ENCODE data around the gene ERP27.

Gene ERP27

DNA sequence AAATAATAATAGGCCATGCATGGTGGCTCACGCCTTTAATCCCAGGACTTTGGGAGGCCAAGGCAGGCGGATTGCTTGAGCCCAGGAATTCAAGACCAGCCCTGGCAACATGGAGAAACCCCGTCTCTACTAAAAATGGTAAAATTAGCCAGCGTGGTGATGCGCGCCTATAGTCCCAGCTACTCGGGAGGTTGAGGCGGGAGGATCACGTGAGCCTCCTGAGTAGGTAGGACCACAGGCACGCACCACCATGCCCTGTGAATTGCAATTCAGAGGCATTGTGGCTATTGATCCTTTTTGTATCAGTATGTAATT lies 20.7 kb upstream of the ERP27 start:
- no peak for DNase-seq

DNA sequence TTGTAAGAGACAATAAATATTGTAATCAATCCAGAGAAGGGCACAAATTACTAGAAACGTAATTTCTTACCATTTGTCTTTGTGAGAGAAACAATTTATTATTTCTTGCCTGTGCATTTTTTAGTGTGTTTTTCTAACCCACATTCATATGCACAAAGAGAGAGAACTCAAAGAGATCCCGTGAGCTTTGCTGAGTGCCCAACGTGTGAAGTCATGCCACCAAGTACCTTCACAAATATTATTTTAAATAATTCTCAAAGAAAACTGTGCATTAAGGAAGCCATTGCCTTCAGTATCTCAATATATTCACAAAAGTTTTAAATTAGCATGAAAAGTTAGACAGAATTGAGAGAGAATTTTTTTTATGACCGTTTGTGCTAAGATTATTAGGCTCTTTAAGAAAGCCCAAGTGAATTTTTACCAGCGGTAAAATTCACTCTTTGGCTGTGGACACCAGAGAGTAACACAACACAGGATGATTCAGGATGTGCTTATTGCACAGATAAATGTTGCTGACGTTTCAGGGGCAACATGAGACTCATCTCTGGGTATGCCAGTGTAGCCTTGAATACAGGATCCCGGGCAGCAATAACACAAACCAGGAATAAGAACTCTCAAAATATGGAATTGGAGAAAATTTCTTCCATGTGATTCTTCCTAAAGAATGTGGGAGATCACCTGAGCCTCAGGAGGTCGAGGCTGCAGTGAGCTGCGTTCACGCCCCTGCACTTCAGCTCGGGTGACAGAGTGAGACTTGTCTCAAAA lies 20.2 kb upstream of the ERP27 start:
- DNase-seq = no peak

DNA sequence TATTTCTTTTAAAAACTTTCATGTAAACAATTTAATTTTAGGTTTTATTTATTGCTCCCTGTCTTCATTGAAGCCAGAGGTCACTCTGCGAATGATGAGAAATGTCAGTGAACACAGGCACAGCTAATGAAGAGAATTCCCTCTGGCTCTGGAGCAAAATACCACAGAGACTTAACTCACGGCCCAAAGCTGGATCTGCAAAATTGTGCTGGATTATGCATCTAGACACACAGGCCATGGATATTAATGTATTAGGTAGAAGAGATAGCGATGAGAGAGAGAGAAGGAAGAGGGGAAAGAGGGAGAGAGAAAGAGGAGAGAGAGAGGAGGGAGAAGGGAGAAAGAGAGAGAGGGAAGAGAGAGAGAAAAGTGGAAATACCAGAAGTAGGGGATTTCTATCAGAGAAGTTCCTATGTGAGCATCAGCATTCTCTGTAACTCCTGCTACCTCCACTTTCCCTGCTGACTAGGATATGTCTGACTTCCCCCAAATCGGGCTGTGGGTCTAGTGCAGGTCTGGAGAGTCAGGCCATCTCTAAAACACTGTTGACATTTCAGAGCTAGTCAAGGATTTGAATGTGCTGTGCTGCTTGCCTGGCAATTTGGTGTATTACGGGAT lies 19.3 kb upstream of the ERP27 start:
- DNase-seq = no peak

DNA sequence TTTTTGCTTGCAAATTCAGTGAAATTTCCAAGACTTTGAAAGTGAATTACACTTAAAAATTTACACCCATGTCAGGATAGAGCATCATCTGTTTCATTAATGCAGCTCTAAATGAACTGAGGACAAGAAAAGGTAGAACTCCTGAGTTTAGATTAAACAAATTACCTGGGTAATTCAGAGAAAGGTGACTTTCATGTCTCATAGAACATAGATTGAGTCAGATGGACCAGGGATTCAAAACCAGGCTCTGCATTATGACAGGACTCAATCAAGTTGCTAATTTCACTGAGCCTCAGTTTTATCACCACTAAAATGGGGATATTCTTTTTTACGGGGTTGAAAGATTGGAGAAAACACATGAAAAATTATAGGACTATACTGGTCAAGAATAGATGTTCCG lies 18.6 kb upstream of the ERP27 start:
- no peak for DNase-seq

DNA sequence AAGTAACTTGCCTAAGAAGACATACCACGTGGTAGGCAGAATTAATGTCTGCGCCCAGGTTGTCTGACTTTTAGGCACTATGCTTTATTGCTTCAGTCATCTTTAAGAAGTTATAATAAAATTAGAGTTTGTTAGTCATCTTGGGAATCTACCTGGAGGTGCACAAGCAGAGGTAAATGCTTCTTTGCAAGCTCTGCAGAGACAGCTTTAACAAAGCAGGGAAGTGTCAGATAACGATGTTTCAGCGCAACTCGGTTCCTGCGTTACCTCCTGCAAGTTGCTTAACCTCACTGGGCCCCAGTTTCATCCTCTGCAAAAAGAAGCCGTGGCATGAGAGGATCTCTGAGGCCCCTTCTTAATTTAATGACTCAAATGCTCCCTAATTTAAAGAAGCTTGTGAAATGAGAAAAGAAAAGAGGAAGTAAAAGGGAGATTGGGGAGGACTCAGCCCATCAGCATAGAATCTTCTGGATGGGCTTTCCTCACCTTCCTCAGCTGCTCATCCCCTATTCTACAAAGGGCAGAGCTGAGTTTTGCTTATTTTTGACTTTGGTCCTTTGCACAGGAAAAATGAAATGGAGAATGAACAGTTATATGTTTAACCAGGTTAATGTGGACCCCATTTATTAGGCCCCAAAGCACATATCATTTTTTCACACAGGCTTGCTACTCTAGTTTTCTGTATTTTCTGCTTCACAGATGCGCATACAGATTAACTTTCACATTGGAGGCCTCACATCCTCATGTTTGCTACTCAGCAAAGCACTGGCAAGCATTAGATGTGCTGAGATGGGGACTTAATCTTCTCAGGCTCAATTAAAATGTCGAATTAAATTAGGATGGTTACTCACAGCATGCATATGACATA lies 17.9 kb upstream of the ERP27 start:
- DNase-seq = no peak

DNA sequence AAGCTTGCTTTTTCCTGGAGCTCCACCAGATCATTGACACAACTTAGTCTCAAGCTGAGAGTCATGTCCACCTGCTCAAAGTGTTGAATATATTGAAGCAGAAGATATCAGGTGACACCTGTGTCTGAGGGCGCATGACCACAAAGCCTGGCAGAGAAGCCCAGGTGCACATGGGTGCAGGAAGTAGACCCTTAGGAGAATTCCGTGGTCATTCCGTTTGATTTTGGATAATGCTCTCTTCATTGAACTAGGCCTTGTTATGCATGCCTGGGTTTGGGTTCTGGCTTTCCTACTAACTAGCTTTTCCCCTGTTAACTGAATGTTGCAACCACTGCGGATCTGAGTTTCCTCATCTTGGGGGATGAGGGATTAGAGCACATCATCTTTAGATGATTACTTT lies 15.9 kb upstream of the ERP27 start:
- DNase-seq = no peak

DNA sequence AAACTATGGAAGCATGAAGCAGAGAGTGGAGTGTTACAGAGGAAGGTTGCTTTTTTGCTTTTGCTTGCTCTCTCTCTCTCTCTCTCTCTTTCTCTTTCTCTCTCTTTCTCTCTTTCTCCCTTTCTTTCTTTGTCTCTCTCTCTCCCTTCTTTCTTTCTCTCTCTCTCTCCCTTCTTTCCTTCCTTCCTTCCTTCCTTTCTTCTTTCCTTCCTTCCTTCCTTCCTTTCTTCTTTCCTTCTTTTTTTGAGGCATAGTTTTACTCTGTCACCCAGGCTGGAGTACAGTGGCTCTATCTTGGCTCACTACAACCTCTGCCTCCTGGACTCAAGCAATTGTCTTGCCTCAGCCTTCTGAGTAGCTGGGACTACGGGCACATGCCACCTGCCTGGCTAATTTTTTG lies 15.4 kb upstream of the ERP27 start:
- no peak for DNase-seq

DNA sequence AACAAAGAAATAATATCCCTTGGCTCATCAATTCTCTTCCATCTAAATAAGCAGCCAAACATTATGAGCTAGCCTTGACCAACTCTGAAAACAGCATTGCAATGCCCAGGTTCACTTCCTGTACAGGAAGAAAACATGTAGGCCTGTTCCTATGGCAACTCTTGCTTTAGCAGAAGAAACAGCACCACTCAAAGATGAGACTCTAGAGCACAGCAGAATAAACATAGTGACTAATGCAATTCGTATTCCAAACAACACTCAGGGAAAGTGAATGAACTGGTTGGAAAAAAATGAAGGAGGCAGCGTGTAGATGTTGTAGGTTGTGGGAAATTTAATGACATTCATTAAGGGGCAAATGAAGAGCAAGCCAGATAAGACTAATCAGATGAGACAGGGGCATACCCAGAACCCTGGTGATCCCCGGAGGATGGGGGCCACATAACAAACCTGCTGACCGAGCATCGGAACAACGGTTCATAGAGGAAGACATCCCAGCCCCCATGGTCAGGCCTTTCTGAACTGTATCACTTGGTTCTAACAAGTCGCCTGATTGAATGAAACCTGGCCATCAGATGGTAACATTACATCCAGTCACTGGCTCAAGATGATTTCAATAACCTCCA lies 14.1 kb upstream of the ERP27 start:
- DNase-seq = no peak

DNA sequence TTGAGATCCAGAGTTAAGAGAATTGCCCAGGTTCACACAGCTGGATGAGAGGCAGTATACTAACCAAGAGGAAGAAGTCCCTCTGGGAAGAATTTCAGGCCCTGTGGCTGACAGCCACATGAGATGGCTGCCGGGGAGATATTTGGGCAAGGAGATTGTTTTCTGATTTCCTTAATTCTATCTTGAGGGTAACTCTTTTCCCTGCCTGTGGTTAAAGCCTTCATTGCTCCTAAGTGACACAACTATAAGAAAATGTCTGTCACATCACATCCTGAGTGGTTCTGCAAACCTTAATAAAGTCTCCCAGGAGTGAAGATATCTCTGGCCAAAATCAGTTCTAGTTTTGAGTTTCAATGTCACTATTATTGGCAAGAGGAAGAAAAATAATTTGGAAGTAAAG lies 13.5 kb upstream of the ERP27 start:
- DNase-seq = no peak

DNA sequence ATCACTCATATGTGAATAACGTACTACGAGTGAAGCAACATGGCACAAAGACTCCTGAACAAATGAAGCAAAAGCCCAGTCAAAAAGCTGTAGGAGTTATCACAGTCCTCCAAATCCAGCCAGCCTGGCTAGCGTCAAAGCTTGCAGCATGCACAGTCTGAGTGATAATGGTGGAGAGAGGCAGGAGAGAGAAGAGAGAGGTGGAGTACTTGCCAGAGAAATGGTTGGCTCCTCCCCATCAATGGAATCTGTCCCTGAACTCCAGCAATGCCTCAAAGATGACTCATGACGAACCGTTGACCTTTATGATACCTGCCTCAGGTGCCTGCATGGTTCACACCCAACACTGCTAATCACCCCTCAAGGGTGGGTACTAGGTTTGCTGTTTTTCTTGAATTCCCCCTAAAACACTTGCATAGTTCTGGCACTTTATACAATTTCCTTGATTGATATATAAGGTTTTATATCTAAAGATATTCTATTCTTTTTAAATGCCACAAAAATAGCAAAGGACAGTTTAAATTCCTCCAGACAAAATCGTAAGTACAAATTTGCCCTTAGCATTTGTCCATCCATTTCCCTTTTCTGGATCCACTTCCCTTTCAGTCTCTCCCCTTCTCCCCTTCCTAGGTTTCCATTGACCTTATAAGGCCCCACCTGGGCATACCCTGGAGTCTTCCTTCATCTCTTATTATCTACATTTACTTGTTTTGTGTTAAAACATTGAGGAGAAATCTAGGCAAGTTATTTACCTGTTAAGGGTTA lies 12.8 kb upstream of the ERP27 start:
- DNase-seq = no peak

DNA sequence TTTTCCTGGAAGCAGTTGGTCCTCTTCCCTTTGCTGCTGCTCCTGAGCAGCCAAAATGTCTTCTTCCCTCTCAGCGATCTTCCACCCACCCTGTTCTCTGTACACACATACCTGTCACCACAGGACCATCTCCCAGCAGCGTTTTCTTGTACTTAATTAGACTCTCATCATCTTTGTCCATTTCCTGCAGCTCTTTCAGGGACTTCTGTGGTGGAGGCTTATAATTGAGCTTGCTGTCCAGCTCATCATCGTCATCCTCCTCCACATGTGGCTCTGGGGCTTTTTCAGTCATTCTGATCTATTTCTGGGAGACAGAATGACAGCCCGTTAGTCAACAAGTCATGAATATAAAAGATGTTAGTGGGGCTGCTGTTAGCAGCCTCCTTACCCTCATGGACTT lies 12.1 kb upstream of the ERP27 start:
- no peak for DNase-seq

DNA sequence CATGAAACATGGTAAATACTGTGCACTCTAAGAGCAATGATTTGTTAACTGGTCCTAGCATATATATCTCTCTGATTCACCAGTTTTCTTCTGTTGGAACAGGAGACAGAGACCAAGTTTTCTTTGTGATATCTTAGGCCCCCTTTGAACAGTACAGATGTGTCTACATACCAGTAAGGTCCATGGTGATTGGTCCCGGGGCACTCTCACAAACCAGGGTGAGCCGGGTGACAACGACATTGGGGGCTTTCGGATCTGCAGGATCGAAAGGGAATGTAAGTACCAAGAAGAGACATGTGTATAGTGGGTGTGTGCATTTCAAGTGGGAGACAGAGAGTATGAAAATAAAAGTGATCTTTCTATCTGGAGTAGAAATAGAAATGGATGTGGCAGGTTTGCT lies 11.3 kb upstream of the ERP27 start:
- no peak for DNase-seq

DNA sequence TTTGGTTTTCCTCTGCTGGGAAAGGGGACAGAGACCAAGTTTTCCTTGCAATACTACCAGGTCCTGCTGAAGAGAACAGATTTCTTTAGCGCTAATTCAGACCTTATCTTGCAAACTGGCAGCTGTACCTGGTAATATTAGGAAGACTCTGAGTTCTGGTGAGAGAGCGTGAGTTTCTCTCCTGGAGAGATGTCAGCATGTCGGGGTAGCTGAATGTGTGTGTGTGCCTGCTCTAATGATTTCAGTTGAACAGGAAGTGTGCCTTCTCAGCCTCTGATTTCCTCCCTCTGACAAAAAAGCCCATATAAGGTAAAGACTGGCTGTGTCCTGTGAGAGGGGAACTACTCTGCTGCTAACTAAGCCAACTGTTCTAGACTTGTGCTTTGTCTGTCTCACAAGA lies 10.3 kb upstream of the ERP27 start:
- no peak for DNase-seq

DNA sequence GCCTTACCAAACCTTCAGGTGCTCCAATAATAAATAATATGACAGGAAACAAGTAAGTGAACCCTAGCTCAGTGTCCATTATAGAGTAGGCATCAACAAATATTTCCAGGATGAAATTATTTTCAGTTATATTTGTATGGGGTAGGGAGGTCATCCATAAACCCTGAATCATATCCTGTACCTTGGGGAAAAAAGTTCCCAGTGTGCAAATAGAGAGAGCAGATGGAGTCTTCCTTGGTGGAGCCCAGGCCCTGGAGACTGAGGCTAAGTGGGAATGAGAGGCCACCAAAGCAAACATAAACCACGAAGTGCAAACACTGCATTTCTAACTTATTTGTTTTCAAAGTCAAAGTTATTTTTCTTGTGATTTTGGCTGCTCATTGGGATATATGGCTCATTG lies 8.5 kb upstream of the ERP27 start:
- DNase-seq = no peak

DNA sequence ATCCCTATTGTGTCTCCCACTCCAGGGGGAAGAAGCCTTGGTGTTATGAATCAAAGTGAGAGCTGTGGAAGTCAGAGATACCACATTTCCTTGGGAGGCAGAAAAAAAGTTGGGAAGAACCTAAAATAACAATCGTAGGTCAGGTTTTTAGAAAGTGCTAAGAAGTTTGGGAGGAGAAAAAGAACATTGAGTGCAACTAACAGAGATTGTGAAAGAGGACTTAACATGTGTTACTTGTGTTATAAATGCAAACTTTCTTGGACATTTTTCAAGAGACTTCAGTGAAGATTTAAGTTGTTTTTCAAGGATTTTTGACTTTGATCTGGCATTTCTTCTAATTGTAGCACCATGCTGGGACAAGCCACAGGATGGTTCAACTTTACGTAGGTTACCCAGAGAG lies 7.8 kb upstream of the ERP27 start:
- DNase-seq = no peak

DNA sequence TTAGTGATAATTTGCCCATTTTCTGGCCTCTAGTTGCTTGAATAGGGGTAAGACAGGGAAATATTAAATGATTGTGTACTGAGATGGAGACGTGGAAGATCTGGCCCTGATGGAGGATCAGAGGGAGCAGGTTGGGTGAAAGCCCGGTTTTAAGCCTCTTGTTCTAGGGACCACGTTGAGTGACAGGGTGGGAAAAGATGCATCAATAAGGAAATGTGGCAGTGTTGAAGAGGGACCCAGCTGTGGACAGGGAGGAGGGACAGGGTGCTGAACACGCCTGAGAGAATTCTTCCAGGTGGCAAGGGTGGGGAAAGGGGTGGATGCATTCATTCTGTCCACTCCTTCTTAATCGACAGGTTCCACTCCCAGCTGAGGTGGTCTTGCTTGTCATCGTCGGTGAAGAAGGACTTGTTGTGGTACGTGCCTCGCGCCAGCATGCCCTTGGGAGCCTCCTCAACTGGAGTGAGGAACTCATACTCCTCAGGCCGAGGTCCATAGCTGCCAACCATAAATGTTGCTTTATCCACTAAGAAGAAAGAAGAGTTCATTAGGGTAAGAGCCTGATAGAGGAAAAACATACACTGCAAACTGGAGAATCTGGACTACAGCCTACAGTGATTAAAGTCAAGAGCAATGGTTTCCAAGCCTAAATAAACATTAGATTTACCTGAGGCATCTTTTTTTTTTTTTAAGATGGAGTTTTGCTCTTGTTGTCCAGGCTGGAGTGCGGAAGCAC lies 4.0 kb upstream of the ERP27 start:
- no peak for DNase-seq

DNA sequence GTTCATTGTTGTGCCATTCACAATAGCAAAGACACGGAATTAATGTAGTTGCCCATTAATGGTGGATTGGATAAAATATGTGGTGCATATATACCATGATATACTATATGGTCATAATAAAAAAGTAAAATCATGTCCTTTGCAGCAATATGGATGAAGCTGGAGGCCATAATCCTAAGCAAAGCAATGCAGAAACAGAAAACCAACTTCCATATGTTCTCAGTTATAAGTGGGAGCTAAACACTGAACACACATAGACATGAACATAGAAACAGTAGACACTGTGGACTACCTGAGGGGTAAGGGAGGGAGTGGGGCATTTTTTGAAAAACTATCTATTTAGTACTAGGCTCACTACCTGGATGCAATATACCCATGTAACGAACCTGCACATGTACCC lies 3.0 kb upstream of the ERP27 start:
- DNase-seq = no peak

DNA sequence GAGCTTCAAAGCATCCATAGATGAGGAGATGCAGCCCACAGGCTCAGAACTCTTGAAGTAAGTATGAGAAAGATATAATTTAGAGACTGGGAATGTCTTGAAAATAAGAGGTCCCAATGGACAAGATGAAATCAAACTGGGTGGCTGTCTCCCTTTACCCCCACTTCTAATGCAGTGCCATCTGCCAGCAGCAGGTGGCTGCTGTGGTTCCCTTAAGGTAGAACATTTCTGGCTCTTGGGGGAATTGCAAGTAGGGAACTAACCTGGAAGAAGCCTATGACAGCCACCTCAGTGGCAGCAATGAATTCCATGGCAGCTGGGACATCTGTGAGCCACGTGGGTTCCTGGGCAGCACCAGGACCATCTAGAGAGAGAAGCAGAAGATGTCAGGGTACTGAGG lies 648 bp downstream of the ERP27 start:
- no peak for DNase-seq

DNA sequence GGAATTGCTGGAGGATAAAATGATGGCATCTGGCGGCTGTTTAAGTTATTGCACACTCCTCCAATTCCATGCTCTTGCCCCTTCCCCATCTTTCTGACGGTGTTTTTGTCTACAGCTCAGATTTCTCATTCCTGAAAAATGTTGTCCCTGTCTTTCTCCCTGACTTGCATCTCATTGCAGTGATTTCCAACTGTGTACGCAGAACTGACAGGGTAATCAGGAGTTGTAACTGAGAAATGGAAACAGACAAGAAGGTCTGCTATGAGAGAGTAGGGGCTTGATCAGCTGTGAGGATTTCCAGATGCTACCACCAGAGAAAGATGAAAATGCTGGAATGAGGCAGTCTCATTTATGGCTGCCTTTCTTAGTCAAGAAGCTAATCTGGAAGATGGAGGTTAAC lies 1.3 kb downstream of the ERP27 start:
- DNase-seq = no peak

DNA sequence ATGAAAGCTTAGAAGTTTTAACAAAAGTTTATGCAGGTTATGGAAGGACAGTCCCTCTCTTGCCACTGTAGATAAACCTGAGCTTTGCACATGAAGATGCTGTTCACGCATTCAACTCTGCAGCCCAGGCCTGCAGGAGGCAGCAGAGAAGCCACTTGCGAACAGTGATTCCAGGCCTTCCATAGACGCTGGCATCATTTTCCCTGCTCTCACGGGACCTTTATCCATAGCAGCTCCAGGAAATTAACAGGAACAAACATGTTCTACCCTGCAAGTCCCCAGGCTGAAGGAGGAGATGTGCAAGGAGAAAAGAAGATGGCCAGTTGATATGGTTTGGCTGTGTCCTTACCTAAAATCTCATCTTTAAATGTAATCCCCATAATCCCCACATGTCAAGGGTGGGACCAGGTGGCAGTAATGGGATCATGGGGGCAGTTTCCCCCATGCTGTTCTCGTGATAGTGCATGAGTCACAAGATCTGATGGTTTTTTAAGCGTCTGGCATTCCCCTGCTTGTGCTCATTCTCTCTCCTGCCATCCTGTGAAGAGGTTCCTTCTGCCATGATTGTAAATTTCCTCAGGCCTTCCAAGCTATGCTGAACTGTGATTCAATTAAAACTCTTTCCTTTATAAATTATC lies 2.0 kb downstream of the ERP27 start:
- no peak for DNase-seq

DNA sequence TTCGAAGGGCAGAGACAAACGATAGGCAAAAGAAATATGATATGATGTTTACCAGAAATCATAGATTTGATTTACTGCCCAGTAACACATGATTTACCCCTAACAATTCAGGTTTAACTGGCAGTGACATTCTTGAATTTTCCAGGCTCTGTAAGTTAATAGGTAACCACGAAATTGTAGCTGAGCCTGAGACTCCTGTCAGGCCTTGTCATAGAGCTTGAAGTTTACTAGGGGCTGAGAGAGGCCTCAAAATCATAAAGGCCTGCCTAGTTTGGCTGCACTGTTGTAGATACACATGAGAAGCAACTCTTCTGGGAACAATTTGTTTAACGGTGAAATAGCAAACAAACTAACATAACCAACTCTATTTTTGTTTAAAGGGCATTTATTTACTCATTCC lies 3.3 kb downstream of the ERP27 start:
- no peak for DNase-seq

DNA sequence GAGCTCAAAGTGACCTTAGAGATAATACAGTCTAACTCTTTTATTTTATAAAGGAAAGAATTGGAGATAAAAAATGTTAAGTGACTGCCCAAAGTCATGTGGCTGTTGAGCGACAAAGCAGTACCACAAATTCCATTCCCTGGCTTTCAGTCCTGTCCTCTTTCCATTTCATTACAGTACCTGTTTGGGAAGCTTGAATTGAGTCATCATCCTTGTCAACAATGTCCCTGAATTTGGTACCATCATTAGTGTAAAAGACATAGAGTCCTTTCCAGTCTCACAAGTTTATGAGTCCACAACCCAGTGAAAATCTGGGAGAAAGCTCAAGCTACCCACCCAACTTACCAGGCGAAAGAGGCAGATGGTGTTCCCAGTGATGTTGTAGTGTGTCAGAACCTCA lies 3.8 kb downstream of the ERP27 start:
- DNase-seq = no peak
